Measurements from ENCODE around the gene SRP68. TPM values are rescaled to one million over a fixed set of nuclear protein-coding genes. Genes with fewer than 3 reads are reported as not detected.
"Not testable (repeated sequence)": the region's sequence is repeated elsewhere in the genome, so short reads cannot be mapped to it uniquely, and the experiment has no call there.

The SRP68 gene
- total RNA-seq, 2 donors from 2014 or later: 26.2 to 27.7 TPM

DNA sequence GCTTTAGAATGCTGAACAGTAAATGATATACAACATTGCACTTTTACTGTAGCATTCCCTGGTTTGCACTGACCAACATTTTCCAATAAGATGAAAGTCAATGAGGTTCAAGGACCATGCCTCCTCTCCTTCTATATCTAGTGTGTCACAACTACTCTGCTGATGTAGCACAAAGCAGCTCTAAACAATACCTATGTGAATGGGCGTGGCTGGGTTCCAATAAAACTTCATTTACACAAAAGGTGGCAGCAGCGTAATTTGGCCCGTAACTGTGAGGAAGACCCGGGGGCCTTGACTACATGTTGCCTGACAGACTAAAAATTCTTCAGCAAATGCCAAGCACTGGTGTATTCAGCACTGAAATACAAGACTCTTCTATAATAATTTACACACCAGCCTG lies 6.5 kb downstream of the SRP68 start:
- TF ChIP-seq CTCF (IDR thresholded peaks at IDR 0.05): no peak
- no peak for TF ChIP-seq POLR2A (IDR thresholded peaks at IDR 0.05)
- Histone ChIP-seq H3K4me1 (peaks cover 13% of the 10 kb centered on the region), H3K36me3 (replicated peaks in 1 of 2; ENCODE audit: insufficient read depth in 1 of 2, low read depth in 2 of 2) (peaks cover 15 to 44% of the 10 kb centered on the region in 2 donors), H3K27me3 (no peaks in the 10 kb centered on the region), H3K27ac (no peak overlapping the region), H3K9me3 (no peaks in the 10 kb centered on the region), H3K4me3 (no peak overlapping the region)
- intact Hi-C loops (cut with DNase I): no loop called here
- no peak for ATAC-seq
- no peak for DNase-seq
- WGBS, 2 donors: 66 to 80% methylated on average over 4 of the region's 4 CpGs

DNA sequence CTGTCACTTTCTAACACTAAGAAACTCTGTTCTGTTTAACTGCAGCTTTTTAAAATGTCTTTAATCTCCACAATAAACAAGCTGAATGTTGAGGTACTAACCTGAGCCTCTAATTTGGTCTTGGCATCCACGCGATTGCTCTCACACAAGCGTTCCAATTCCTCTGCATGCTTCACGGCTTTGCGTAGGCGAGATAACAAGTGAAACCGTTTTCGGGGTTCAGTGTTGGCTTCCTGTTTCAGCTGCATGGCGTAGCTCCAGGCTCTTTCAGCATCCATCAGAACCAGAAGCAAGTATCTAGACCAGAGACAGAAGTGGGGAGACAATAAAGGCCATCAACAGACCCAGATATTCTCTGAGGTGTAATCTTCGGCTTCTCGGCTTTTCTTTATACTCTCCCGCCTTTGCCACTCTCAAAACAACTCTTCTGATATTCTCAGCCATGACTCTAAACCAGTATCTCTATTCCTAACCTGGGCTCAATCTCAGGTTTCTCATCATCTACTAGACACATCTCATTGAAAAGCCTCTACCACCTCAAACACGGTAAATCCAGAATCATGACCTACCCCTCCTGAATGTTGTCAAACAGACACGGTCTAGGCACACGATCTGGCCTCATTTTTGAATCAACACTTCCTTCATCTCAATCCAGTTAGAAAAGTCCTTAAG lies 8.3 kb downstream of the SRP68 start:
- no peaks in the 10 kb centered on the region for H3K4me1 ChIP-seq
- H3K27ac ChIP-seq: no peak overlapping the region
- peaks cover 21 to 52% of the 10 kb centered on the region in 2 donors for H3K36me3 ChIP-seq (replicated peaks in 1 of 2; ENCODE audit: insufficient read depth in 1 of 2, low read depth in 2 of 2)
- H3K4me3 ChIP-seq: no peak overlapping the region
- 76 to 79% methylated on average over 15 of the region's 15 CpGs for WGBS, 2 donors
- no peaks in the 10 kb centered on the region for H3K9me3 ChIP-seq
- TF ChIP-seq CTCF (IDR thresholded peaks at IDR 0.05): no peak
- TF ChIP-seq POLR2A (IDR thresholded peaks at IDR 0.05): no peak
- no peak for ATAC-seq
- DNase-seq: no peak
- intact Hi-C loops (cut with DNase I): no loop called here
- no peaks in the 10 kb centered on the region for H3K27me3 ChIP-seq

DNA sequence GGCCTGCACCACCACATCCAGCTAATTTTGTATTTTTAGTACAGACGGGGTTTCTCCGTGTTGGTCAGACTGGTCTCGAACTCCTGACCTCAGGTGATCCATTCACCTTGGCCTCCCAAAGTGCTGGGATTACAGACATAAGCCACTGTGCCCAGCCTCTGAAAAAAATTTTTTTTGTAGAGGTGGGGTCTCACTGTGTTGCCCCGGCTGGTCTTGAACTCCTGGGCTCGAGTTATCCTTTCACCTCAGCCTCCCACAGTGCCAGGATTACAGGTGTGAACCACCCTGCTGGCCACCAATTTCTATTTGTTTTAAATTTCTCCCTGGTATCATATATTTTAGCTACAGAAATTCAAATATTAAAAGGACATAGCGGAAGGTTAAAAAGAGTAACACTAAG lies 14.1 kb downstream of the SRP68 start:
- H3K36me3 ChIP-seq (replicated peaks in 1 of 2; ENCODE audit: insufficient read depth in 1 of 2, low read depth in 2 of 2): peaks cover 26 to 51% of the 10 kb centered on the region in 2 donors
- H3K27me3 ChIP-seq; H3K9me3 ChIP-seq; ATAC-seq; H3K4me1 ChIP-seq; DNase-seq; H3K4me3 ChIP-seq; H3K27ac ChIP-seq; intact Hi-C loops (cut with DNase I): not testable (repeated sequence)
- 78 to 86% methylated on average over 6 of the region's 6 CpGs for WGBS, 2 donors

DNA sequence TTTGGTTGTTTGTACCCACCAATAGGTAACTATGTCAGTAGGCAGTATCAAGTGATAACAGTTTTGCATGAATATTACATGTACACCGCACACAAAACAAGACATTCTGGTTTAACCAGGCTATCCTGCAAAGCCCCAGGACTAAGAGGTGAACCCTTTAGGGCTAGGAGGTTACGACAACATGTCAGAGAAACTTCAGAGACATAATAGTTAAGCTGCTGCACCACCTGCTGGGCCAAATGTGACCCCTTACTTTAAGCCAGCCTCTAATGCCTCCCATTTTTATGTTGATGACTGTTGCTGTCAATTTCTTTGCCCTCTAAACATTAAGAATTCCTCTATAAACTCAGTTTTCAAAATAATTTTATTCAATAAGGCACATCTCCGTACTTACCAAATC lies 15.4 kb downstream of the SRP68 start:
- 68 to 72% methylated on average over 3 of the region's 3 CpGs for WGBS, 2 donors
- no peak for TF ChIP-seq POLR2A (IDR thresholded peaks at IDR 0.05)
- no peak for TF ChIP-seq CTCF (IDR thresholded peaks at IDR 0.05)
- DNase-seq (no peak), ATAC-seq (no peak)
- peaks cover 9% of the 10 kb centered on the region for H3K4me1 ChIP-seq
- H3K27ac ChIP-seq: no peak overlapping the region
- H3K36me3 ChIP-seq (replicated peaks in 1 of 2; ENCODE audit: insufficient read depth in 1 of 2, low read depth in 2 of 2): peaks cover 26 to 51% of the 10 kb centered on the region in 2 donors
- no peak overlapping the region for H3K4me3 ChIP-seq
- intact Hi-C loops (cut with DNase I): no loop called here
- no peaks in the 10 kb centered on the region for H3K9me3 ChIP-seq
- no peaks in the 10 kb centered on the region for H3K27me3 ChIP-seq

- DNase-seq (no peak), ATAC-seq (no peak)
- H3K4me1 ChIP-seq: peaks cover 10% of the 10 kb centered on the region
- TF ChIP-seq POLR2A (IDR thresholded peaks at IDR 0.05): no peak
- no peak for TF ChIP-seq CTCF (IDR thresholded peaks at IDR 0.05)
- intact Hi-C loops (cut with DNase I): no loop called here
- WGBS, 2 donors: 71 to 89% methylated on average over 4 of the region's 4 CpGs
- H3K9me3 ChIP-seq: no peaks in the 10 kb centered on the region
- peaks cover 28 to 40% of the 10 kb centered on the region in 2 donors for H3K36me3 ChIP-seq (replicated peaks in 1 of 2; ENCODE audit: insufficient read depth in 1 of 2, low read depth in 2 of 2)
- H3K27me3 ChIP-seq: no peaks in the 10 kb centered on the region
- no peak overlapping the region for H3K4me3 ChIP-seq
- H3K27ac ChIP-seq: peak overlapping the region in 1 of 4 donors; percentile 28
These were observed 18.2 kb downstream of the SRP68 start for GRCh38 chr17:76054112-76054476.

All from body of pancreas (tissue), 4 donors.